ENCODE data around the gene TECR. TPM values are rescaled to one million over a fixed set of nuclear protein-coding genes. Genes with fewer than 3 reads are reported as not detected.

TECR gene
- total RNA-seq, 1 experiment from 2014 or later: 232 TPM

GRCh38 chr19:14529254-14530004 is at the start of gene TECR (continued):
- peak; percentile 63; the same call in 1 of the 2 replicates for TF ChIP-seq MAX (IDR thresholded peaks at IDR 0.05)
- TF ChIP-seq YY1 (IDR thresholded peaks at IDR 0.05; ENCODE audit: extremely low read depth, insufficient replicate concordance, low read depth, low read length): no peak

GRCh38 chr19:14479975-14480699 is 49.3 kb upstream of the TECR start:
- H3K27ac ChIP-seq (ENCODE audit: low read depth, low read length): peak overlapping the region; percentile 37; the same call in 1 of the 2 replicates
- ChIA-PET CTCF (interaction anchor here (0.8 to 2.9 kb wide), 7 partner anchors 8 to 304 kb away, joined by 3 to 14 read pairs (median 4); partner anchors contain the start of gene GIPC1), RAD21 (ENCODE audit: low non-redundant PET in 1 of 2, low total read pairs in 2 of 2, uncharacterized antibody in 2 of 2, unreplicated experiment in 2 of 2) (no interaction called here), POLR2A (no interaction called here)
- no peak overlapping the region; the same call in 1 of the 2 replicates for H3K4me2 ChIP-seq (ENCODE audit: low read length)
- no peak overlapping the region for H3K4me3 ChIP-seq (replicated peaks in 1 of 2; ENCODE audit: low read depth in 1 of 2, low read length in 2 of 2)
- intact Hi-C loops (cut with micrococcal nuclease): loop anchor here (5.0 to 10.0 kb wide), 2 partner anchors 45 to 118 kb away; partner anchors contain the start of gene PKN1
- ATAC-seq (peak; percentile 71), DNase-seq (ENCODE audit: low read depth, low spot score) (no peak)
- H2AFZ ChIP-seq (ENCODE audit: low read depth, low read length, poor library complexity, severe bottlenecking): no peak overlapping the region
- no peak overlapping the region for H3K9ac ChIP-seq (ENCODE audit: low read length)
- no TSS peak for BruUV-seq (replicated peaks)
- H3K79me2 ChIP-seq (ENCODE audit: insufficient read depth, low read length): peaks cover 8% of the 10 kb centered on the region; the same call in 1 of the 2 replicates
- H3K27me3 ChIP-seq (ENCODE audit: insufficient read depth, low read length): no peaks in the 10 kb centered on the region
- no peaks in the 10 kb centered on the region for H4K20me1 ChIP-seq (ENCODE audit: insufficient read depth)
- TF ChIP-seq CEBPB (IDR thresholded peaks at IDR 0.05; ENCODE audit: low read depth) (no peak), SP1 (IDR thresholded peaks at IDR 0.05; ENCODE audit: low read depth) (no peak), CBX3 (IDR thresholded peaks at IDR 0.05; ENCODE audit: low read depth) (no peak), CTCF (IDR thresholded peaks at IDR 0.05 in 2 of 3, conservative IDR thresholded peaks at IDR 0.05 in 1 of 3; ENCODE audit: borderline replicate concordance in 1 of 3, insufficient read depth in 1 of 3, low read depth in 2 of 3, low read length in 2 of 3) (peak; percentile 77 to 95 (median 94)), TCF7L2 (IDR thresholded peaks at IDR 0.05; ENCODE audit: borderline replicate concordance, extremely low read depth, insufficient read depth, insufficient read length) (no peak), EZH2 (IDR thresholded peaks at IDR 0.05) (no peak), RAD21 (IDR thresholded peaks at IDR 0.05; ENCODE audit: low read depth) (peak; percentile 77)
- peaks cover 9 to 19% of the 10 kb centered on the region in 2 experiments; a peak in 3 of 4 replicates for H3K36me3 ChIP-seq (ENCODE audit: control insufficient read depth in 1 of 2, insufficient read depth in 2 of 2, low read length in 2 of 2)
- H3K9me2 ChIP-seq (ENCODE audit: insufficient read depth): no peaks in the 10 kb centered on the region
- H3K4me1 ChIP-seq (ENCODE audit: control insufficient read depth in 1 of 2, insufficient read depth in 2 of 2, low read length in 2 of 2): peaks cover 18 to 35% of the 10 kb centered on the region in 2 experiments; a peak in 3 of 4 replicates
- no peaks in the 10 kb centered on the region for H3K9me3 ChIP-seq (ENCODE audit: control insufficient read depth in 1 of 2, insufficient read depth in 1 of 2, low read depth in 1 of 2, low read length in 2 of 2)
